HFF-Myc (cell line): ENCODE data around the gene B3GNT8.

ENCODE experiments used
- DNase-seq: peaks from one replicate; pipeline ENCODE4 v3.0.0-alpha.2; 2011; ENCODE audit warnings: low read depth; ENCODE audit errors: extremely low read depth
- H3K4me3 ChIP-seq: replicated peaks from 2 replicates; pipeline ENCODE4 v1.5.1; 2011; ENCODE audit warnings: low read depth, mild to moderate bottlenecking, control low read depth, low read length
- CTCF ChIP-seq: IDR thresholded peaks from 2 replicates; pipeline ENCODE4 v1.5.1; 2012; ENCODE audit warnings: mild to moderate bottlenecking, low read depth, low read length, control low read depth; ENCODE audit errors: missing control alignments

B3GNT8 gene

GRCh38 chr19:41426116-41426841 lies 895 bp downstream of the B3GNT8 start:
- DNase-seq = no peak
- no peak overlapping the region for H3K4me3 ChIP-seq
- no peak for TF ChIP-seq CTCF

- TF ChIP-seq CTCF = no peak
- no peak for DNase-seq
- H3K4me3 ChIP-seq = no peak overlapping the region
These were observed 1.7 kb downstream of the B3GNT8 start for GRCh38 chr19:41425174-41426115.

- DNase-seq = no peak
These were observed 2.6 kb downstream of the B3GNT8 start for GRCh38 chr19:41424335-41425173.

GRCh38 chr19:41422955-41423354 lies 4.2 kb downstream of the B3GNT8 start:
- no peak overlapping the region for H3K4me3 ChIP-seq
- no peak for TF ChIP-seq CTCF
- no peak for DNase-seq

More at GRCh38 chr19:41424335-41425173, 2.6 kb downstream of the B3GNT8 start:
- H3K4me3 ChIP-seq = no peak overlapping the region
- no peak for TF ChIP-seq CTCF

GRCh38 chr19:41422456-41422855 lies 4.7 kb downstream of the B3GNT8 start:
- DNase-seq = no peak
- no peak overlapping the region for H3K4me3 ChIP-seq
- no peak for TF ChIP-seq CTCF

- H3K4me3 ChIP-seq = no peak overlapping the region
- no peak for TF ChIP-seq CTCF
- no peak for DNase-seq
These were observed 5.2 kb downstream of the B3GNT8 start for GRCh38 chr19:41421973-41422372.
